HL-60 (cell line): ENCODE measurements around the gene SLC35F3.

Source experiments
- GABPA ChIP-seq: IDR thresholded peaks from 2 replicates; pipeline ENCODE4 v1.6.1; 2012; ENCODE audit warnings: low read depth
- POLR2AphosphoS5 ChIP-seq: IDR thresholded peaks from 2 replicates; pipeline ENCODE4 v1.6.1; 2012; ENCODE audit warnings: low read depth
- SPI1 ChIP-seq: IDR thresholded peaks from 2 replicates; pipeline ENCODE4 v1.6.1; 2012; ENCODE audit warnings: low read depth, mild to moderate bottlenecking, borderline replicate concordance
- TF ChIP-seq, protein P1 (sequence below): IDR thresholded peaks from 2 replicates; pipeline ENCODE4 v1.6.1; 2012; ENCODE audit warnings: low read depth; ENCODE audit not compliant: insufficient replicate concordance
- TF ChIP-seq, protein P2 (sequence below): IDR thresholded peaks from one replicate; pipeline ENCODE4 v1.5.1; 2011; ENCODE audit warnings: low read length, control low read depth, inconsistent platforms; ENCODE audit not compliant: insufficient read depth

- TF ChIP-seq, protein P1, sequence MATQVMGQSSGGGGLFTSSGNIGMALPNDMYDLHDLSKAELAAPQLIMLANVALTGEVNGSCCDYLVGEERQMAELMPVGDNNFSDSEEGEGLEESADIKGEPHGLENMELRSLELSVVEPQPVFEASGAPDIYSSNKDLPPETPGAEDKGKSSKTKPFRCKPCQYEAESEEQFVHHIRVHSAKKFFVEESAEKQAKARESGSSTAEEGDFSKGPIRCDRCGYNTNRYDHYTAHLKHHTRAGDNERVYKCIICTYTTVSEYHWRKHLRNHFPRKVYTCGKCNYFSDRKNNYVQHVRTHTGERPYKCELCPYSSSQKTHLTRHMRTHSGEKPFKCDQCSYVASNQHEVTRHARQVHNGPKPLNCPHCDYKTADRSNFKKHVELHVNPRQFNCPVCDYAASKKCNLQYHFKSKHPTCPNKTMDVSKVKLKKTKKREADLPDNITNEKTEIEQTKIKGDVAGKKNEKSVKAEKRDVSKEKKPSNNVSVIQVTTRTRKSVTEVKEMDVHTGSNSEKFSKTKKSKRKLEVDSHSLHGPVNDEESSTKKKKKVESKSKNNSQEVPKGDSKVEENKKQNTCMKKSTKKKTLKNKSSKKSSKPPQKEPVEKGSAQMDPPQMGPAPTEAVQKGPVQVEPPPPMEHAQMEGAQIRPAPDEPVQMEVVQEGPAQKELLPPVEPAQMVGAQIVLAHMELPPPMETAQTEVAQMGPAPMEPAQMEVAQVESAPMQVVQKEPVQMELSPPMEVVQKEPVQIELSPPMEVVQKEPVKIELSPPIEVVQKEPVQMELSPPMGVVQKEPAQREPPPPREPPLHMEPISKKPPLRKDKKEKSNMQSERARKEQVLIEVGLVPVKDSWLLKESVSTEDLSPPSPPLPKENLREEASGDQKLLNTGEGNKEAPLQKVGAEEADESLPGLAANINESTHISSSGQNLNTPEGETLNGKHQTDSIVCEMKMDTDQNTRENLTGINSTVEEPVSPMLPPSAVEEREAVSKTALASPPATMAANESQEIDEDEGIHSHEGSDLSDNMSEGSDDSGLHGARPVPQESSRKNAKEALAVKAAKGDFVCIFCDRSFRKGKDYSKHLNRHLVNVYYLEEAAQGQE, result no peak
- TF ChIP-seq, protein P2, sequence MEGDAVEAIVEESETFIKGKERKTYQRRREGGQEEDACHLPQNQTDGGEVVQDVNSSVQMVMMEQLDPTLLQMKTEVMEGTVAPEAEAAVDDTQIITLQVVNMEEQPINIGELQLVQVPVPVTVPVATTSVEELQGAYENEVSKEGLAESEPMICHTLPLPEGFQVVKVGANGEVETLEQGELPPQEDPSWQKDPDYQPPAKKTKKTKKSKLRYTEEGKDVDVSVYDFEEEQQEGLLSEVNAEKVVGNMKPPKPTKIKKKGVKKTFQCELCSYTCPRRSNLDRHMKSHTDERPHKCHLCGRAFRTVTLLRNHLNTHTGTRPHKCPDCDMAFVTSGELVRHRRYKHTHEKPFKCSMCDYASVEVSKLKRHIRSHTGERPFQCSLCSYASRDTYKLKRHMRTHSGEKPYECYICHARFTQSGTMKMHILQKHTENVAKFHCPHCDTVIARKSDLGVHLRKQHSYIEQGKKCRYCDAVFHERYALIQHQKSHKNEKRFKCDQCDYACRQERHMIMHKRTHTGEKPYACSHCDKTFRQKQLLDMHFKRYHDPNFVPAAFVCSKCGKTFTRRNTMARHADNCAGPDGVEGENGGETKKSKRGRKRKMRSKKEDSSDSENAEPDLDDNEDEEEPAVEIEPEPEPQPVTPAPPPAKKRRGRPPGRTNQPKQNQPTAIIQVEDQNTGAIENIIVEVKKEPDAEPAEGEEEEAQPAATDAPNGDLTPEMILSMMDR, result no peak
- TF ChIP-seq POLR2AphosphoS5 (no peak), GABPA (no peak), SPI1 (no peak)
Measured at GRCh38 chr1:234300096-234300495, 395.6 kb downstream of the SLC35F3 start.
